ENCODE measurements around the gene DOCK7.
"Not testable (repeated sequence)": the region's sequence is repeated elsewhere in the genome, so short reads cannot be mapped to it uniquely, and the experiment has no call there.

DOCK7 gene

DNA sequence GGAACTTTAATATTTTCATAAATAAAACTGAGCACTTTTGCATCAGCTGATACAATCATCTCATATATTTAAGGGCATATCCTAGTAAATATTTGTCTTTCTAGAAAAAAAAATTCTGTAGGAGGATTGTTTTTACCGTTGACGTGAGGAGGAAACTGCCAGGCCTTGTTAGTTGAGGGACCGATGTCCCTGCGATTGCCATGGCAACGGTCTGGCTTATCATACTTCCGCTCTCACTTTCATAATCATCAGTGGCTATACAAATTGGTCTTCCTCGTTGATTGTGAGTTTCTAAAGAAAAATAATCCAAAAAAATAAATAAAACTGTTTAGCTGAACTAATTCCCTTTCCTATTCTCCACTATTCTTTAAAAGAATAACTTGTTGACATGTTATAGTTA is 160.2 kb downstream of the DOCK7 start:
- DNase-seq: no peak

- not testable (repeated sequence) for DNase-seq
These were observed 160.8 kb downstream of the DOCK7 start for GRCh38 chr1:62527346-62527745.

DNA sequence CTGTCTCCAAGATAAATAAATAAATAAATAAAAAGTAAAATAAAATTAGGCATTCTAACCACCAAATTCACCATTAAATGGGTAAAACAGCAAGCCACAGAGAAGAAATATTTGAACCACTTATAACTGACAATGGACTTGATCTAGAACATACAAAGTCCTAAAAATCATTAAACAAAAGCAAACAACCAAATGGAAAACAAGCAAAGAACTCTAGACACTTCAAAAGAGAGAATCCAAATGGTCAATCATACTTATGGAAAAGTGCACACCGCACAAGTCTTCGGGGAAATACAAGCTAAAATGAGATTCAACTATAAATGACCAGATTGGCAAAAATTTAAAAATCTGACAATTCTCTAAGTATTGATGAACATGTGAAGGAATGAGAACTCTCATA is 164.3 kb downstream of the DOCK7 start:
- DNase-seq: no peak

- no peak for DNase-seq
These were observed 171.6 kb downstream of the DOCK7 start for GRCh38 chr1:62516600-62516999.

DNA sequence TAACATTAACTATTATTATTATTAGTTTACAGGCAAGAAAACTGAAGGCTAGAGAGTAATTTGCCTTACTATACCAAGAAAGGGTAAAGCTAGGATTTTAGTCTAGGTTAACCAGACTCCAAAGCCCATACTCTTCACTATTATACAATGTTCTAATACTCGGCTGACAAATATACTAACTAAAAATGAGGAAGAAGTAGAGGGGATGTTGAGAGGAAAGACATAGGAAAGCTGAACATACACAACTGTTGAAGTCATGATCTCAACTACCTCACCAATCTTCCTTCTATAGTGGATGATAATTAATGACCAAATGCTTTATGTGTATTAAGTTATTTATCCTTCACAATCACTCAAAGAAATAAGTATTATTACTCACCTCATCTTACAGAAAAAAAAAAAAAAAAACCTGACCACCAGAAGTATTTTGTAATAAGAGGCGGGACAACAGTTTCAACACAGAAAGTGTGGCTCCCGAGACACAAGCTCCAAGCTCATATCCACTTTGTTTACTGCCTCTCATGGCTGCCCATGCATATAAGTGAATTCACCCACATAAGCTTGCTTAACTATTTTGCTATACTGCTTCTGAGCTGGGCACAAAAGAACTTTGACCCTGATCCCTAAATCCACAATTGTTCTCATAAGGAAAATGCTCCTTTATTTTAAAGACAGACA is 173.3 kb downstream of the DOCK7 start:
- no peak for DNase-seq

DNA sequence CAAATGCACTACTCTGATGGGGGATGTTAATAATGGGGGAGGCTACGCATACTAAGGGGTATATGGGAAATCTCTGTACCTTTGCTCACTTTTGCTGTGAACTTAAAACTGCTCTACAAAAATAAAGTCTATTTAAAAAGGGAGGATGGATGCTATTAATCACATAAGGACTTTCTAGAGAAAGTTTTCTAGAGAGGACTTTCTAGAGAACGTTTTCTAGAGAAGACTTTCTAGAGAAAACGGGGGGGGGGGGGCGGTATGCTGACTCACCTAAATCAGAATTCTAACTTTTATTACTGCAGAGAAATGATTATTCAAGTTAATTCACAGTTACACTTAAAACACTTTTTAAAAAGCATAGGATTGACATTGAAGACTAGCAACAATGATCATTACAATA is 175.2 kb downstream of the DOCK7 start:
- no peak for DNase-seq

GRCh38 chr1:62509028-62509427 is 179.2 kb downstream of the DOCK7 start:
- DNase-seq: no peak

DNA sequence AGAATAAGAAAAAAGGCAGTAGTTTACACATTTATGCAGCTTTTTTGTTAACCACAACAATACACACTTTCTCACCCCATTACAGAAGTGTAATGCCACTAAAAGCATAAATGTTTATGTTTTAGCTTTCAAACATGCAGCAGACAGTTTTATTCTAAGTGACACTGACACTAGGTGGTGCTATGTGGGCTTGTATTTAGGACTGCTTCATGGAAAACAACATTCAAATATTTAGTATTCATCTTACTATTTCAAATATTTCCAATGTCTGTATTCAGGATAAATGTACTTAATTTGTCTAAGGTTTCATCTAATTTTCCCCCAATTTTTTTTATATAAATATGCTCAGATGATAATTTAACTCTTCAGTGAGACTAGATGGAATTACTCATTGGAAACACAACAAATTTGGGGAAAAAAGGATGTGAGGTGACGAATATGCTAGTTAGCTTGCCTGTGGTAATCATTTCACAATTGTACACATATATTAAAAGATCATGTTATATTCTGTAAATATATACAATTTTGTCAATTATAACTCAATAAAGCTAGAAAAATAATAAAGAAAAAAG is 179.9 kb downstream of the DOCK7 start:
- no peak for DNase-seq

GRCh38 chr1:62500210-62500609 is 188.0 kb downstream of the DOCK7 start:
- DNase-seq: no peak

DNA sequence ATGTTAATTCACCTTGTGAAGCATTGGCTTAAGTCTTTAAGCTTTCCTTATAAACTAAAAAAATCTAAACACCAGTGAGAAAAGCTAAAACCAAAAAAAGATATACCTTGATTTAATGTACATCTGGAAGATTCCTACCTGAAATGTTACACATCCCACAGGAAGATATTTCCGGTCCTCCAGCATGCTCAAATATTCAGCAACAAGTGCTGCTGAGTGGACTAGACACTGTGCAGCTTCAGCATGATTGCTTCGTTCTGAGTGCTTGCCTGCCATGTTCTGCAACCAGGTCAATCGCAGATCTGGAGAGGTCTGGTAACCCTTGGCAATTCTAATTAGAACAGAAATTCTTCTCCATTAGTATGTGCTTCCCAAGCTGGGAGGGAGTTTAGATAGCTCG is 194.0 kb downstream of the DOCK7 start:
- DNase-seq: no peak

DNA sequence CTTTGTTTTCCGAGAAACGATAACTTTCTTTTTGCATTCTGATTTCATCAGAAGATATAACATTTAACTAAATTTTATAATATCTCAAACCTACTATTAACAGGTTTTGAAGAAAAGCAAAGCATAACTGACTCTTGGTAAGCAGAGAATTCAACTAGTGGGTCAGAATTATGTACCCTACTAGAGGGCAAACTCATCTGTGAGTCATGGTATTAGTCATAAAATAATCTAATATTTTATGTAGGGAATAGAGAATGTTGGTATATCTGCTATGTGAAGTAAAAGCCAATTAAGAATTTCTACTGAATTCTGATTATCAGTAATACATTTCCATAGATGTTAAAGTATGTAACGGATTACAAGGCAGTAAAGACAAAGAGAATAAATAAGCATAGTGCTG is 194.5 kb downstream of the DOCK7 start:
- no peak for DNase-seq

- no peak for DNase-seq
These were observed 195.7 kb downstream of the DOCK7 start for GRCh38 chr1:62492521-62492920.

GRCh38 chr1:62487956-62488355 is 200.2 kb downstream of the DOCK7 start:
- no peak for DNase-seq

DNA sequence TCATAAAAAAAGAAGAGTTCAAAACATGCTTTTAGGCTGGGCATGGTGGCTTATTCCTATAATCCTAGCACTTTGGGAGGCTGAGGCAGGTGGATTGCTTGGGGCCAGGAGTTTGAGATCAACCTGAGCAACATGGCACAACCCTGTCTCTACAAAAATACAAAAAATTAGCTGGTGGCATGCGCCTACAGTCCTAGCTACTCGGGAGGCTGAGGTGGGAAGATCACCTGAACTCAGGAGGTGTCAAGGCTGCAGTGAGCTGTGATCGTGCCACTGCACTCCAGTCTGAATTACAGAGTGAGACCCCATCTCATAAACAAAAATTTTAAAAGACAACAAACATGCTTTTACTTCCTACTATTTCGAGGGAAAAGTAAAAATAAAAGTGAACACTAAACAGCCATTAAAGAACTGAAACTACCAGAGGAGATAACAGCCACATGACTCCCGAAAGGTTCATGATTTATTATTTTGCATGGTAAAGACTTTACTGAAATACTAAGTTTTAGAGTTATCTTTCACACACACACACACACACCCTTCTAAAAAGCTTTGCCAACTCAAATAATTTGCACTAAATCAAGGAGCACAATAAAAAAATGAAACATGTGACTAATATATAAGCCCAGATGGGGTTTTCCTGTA is 203.2 kb downstream of the DOCK7 start:
- DNase-seq: no peak

- DNase-seq: no peak
These were observed 206.5 kb downstream of the DOCK7 start for GRCh38 chr1:62481681-62482080.

GRCh38 chr1:62476525-62477219 is 211.5 kb downstream of the DOCK7 start:
- DNase-seq: no peak

GRCh38 chr1:62467092-62467491 is 221.1 kb downstream of the DOCK7 start:
- DNase-seq: no peak

DNA sequence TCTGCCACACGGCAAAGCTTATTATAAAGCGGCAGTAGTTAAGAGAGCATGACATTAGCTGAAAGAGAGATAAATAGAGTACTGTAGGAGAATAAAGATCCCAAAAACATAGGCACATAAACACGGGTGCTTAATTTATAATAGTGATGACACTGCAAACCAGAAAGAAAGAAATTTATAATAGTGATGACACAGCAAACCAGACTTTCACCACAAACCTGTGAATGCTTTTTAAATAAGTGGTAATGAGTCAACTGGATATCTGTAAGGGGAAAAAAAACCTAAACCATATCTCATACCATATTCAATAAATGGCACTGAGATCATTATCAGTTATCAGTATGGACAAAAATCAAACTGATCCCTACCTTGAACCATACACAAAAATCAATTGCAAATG is 225.8 kb downstream of the DOCK7 start:
- DNase-seq: no peak

GRCh38 chr1:62457955-62458354 is 230.2 kb downstream of the DOCK7 start:
- no peak for DNase-seq

- DNase-seq: no peak
These were observed 235.2 kb downstream of the DOCK7 start for GRCh38 chr1:62452951-62453350.

- DNase-seq: no peak
These were observed 237.9 kb downstream of the DOCK7 start for GRCh38 chr1:62450301-62450700.

DNA sequence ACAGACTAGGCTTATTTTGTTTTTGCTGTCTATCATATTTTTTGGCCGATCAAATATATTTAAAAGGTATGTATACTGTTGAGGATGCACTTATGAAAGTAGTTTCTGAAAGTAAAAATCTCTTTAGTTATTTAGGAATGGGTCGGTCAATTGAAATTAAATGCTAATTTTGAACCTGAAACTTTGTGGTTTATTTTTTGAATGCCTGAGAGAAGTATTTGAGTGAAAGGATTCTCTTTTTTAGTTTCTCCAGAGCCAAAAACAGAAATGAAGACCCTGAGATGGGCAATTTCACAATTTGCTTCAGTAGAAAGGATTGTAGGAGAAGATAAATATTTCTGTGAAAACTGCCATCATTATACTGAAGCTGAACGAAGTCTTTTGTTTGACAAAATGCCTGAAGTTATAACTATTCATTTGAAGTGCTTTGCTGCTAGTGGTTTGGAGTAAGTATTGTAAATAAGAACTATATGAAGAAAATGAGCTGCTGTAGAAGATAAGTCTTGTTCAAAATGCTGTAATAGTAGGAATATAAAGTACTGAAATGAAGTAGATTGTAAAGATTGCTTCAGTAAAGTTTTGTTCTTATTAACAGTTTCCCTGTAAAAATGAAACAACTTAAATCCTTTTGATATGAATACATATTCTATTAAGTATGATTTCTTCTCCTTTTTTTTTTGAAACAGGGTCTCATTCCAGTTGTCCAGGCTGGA is 239.8 kb downstream of the DOCK7 start:
- DNase-seq: no peak

GRCh38 chr1:62444701-62445100 is 243.5 kb downstream of the DOCK7 start:
- DNase-seq: no peak

Data from stimulated activated CD4-positive, alpha-beta T cell treated with anti-CD3 and anti-CD28 coated beads, Interleukin-2, amount 100 ng/mL, for 24 hours (primary cell).